ENCODE results near the gene TCF7L1.

DNA sequence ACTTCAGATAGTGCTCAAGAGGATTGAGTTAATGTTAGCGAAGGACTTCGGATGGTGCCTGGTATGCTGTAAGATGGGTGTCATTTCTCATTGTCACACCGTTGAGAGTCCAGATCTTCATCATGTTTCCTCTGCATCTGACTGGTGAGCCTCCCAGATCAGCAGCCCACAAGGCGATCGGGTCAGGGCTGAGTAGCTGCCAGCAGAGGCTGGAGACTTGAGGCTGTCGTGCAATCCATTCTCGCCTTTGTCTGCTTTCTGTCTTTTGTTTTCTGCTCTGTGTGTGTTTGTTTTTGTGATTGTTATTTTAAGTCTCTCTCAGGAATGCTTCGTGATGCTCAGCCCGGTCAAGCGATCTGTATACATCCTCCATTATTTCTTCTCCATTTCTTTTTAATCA lies 98.8 kb downstream of the TCF7L1 start:
- TF ChIP-seq POLR2A (IDR thresholded peaks at IDR 0.05; ENCODE audit: low read length), result no peak
- no peak for TF ChIP-seq GATA1 (IDR thresholded peaks at IDR 0.05; ENCODE audit: low read depth, low read length)

Measured in erythroblast (primary cell).